SU-DHL-6 (cell line): ENCODE measurements around the gene SLC17A7.

ENCODE experiments used
- H2AFZ ChIP-seq: fragments of 200-600 bp; sonication (generic); 2 replicates; pipeline ENCODE4 v1.6.1; 2014; ENCODE audit warnings: low read depth, mild to moderate bottlenecking, moderate library complexity, mixed read lengths, antibody characterized with exemption, low read length; ENCODE audit not compliant: severe bottlenecking
- H3F3A ChIP-seq: fragments of 200-600 bp; shearing (Covaris generic); 2 replicates; pipeline ENCODE4 v1.6.0; 2016; ENCODE audit warnings: antibody characterized with exemption, mild to moderate bottlenecking; ENCODE audit not compliant: insufficient read depth
- H3K27ac ChIP-seq: fragments of 200-600 bp; sonication (generic); 2 replicates; pipeline ENCODE4 v1.5.1; 2016; ENCODE audit warnings: low read depth, mild to moderate bottlenecking, low read length, moderate library complexity, mixed read lengths
- H3K27me3 ChIP-seq: fragments of 200-600 bp; sonication (generic), shearing (Covaris generic); 2 replicates; pipeline ENCODE4 v1.6.0; 2014; ENCODE audit warnings: mild to moderate bottlenecking, low read length
- H3K36me3 ChIP-seq: fragments of 200-600 bp; sonication (generic); 2 replicates; pipeline ENCODE4 v1.6.1; 2014; ENCODE audit warnings: mild to moderate bottlenecking, low read length, mixed read lengths
- H3K4me2 ChIP-seq: fragments of 300-600, 200-600 bp; shearing (Covaris generic), sonication (generic); 2 replicates; pipeline ENCODE4 v1.6.0; 2014; ENCODE audit warnings: low read length, low read depth, mild to moderate bottlenecking; ENCODE audit not compliant: poor library complexity, severe bottlenecking
- H3K4me3 ChIP-seq: fragments of 200-600 bp; sonication (generic); 2 replicates; pipeline ENCODE4 v1.5.1; 2014; ENCODE audit warnings: antibody characterized with exemption, low read length, mild to moderate bottlenecking, mixed read lengths; ENCODE audit not compliant: insufficient read depth, poor library complexity, severe bottlenecking
- H3K79me2 ChIP-seq: fragments of 200-600 bp; sonication (generic); 2 replicates; pipeline ENCODE4 v1.6.1; 2014; ENCODE audit warnings: mild to moderate bottlenecking, low read length, moderate library complexity; ENCODE audit not compliant: insufficient read depth
- H3K9ac ChIP-seq: fragments of 200-600 bp; sonication (generic); 2 replicates; pipeline ENCODE4 v1.7.0; 2014; ENCODE audit warnings: mild to moderate bottlenecking, low read length
- H3K9me2 ChIP-seq: fragments of 200-600 bp; sonication (generic); replicated peaks from 2 replicates; pipeline ENCODE4 v1.6.1; 2014; ENCODE audit warnings: low read length; ENCODE audit not compliant: insufficient read depth
- H3K9me3 ChIP-seq: fragments of 200-600 bp; sonication (generic); 2 replicates; pipeline ENCODE4 v1.6.1; 2014; ENCODE audit warnings: low read length, mixed read lengths; ENCODE audit not compliant: insufficient read depth
- H4K20me1 ChIP-seq: fragments of 200-600 bp; sonication (generic); 2 replicates; pipeline ENCODE4 v1.6.1; 2014; ENCODE audit warnings: low read depth, mild to moderate bottlenecking, antibody characterized with exemption, low read length, moderate library complexity, mixed read lengths
- CTCF ChIP-seq: fragments of 200-600 bp; sonication (generic); IDR thresholded peaks from one replicate; pipeline ENCODE4 v1.5.1; 2017; ENCODE audit warnings: antibody characterized with exemption, mild to moderate bottlenecking, low read length, moderate library complexity; ENCODE audit not compliant: insufficient read depth, poor library complexity, severe bottlenecking
- EZH2phosphoT487 ChIP-seq: fragments of 200-600 bp; sonication (generic), shearing (Covaris generic); conservative IDR thresholded peaks from 2 replicates; pipeline ENCODE4 v1.6.1; 2018; ENCODE audit warnings: mild to moderate bottlenecking, antibody characterized with exemption, low read length, moderate library complexity, mixed read lengths

SLC17A7 gene

GRCh38 chr19:49441210-49441959 lies at the start of gene SLC17A7:
SLC17A7 (minus strand) TSS chr19:49441527; CDS start chr19:49441379, 148 bp downstream.
- Histone ChIP-seq H3K27me3 (no peaks in the 10 kb centered on the region), H3K79me2 (no peaks in the 10 kb centered on the region), H3F3A (0 out of 2 replicates have a peak, but pooled peaks cover 5% of the 10 kb centered on the region), H3K36me3 (no peaks in the 10 kb centered on the region), H3K9me2 (no peaks in the 10 kb centered on the region), H3K4me3 (no peak within 1 kb of the TSS), H4K20me1 (no peaks in the 10 kb centered on the region), H3K27ac (no peak within 1 kb of the TSS), H3K4me2 (no peak within 1 kb of the TSS), H3K9ac (no peak within 1 kb of the TSS), H3K9me3 (no peaks in the 10 kb centered on the region), H2AFZ (no peak within 1 kb of the TSS)
- TF ChIP-seq EZH2phosphoT487, result no peak
- no peak for TF ChIP-seq CTCF

GRCh38 chr19:49490287-49491029 lies 49.1 kb upstream of the SLC17A7 start:
- Histone ChIP-seq H4K20me1 (no peaks in the 10 kb centered on the region; the same call in 1 of the 2 replicates), H2AFZ (no peak overlapping the region), H3K9me2 (no peaks in the 10 kb centered on the region), H3K36me3 (peaks cover 35% of the 10 kb centered on the region), H3F3A (peaks cover 73% of the 10 kb centered on the region), H3K9me3 (no peaks in the 10 kb centered on the region), H3K79me2 (peaks cover 33% of the 10 kb centered on the region), H3K4me3 (peak overlapping the region; percentile 98), H3K9ac (peak overlapping the region; percentile 100), H3K4me2 (peak overlapping the region; percentile 84), H3K27me3 (no peaks in the 10 kb centered on the region), H3K27ac (peak overlapping the region; percentile 91)
- no peak for TF ChIP-seq EZH2phosphoT487
- no peak for TF ChIP-seq CTCF

GRCh38 chr19:49489601-49490167 lies 48.4 kb upstream of the SLC17A7 start:
- H3K36me3 ChIP-seq, result peaks cover 35% of the 10 kb centered on the region
- H3K9ac ChIP-seq, result peak overlapping the region; percentile 100
- H3K9me2 ChIP-seq, result no peaks in the 10 kb centered on the region
- no peaks in the 10 kb centered on the region for H3K9me3 ChIP-seq
- H4K20me1 ChIP-seq, result no peaks in the 10 kb centered on the region; the same call in 1 of the 2 replicates
- H3K27ac ChIP-seq, result peak overlapping the region; percentile 91
- H2AFZ ChIP-seq, result no peak overlapping the region
- H3K27me3 ChIP-seq, result no peaks in the 10 kb centered on the region
- H3K4me3 ChIP-seq, result peak overlapping the region; percentile 98
- peaks cover 33% of the 10 kb centered on the region for H3K79me2 ChIP-seq
- H3K4me2 ChIP-seq, result peak overlapping the region; percentile 84
- TF ChIP-seq CTCF (peak; percentile 46), EZH2phosphoT487 (no peak)
- peaks cover 69% of the 10 kb centered on the region for H3F3A ChIP-seq
